Mesendoderm (in vitro differentiated cells): ENCODE data around the gene EMC6.
A peak's percentile ranks its signal among the peaks of the same experiment; 100 is the strongest.

ENCODE experiments used
- DNase-seq: peaks from one replicate; pipeline ENCODE4 v3.0.0; 2013
- H2AK5ac ChIP-seq: 2 replicates; pipeline ENCODE4 v1.6.1; 2013; ENCODE audit warnings: low read length, inconsistent platforms
- H2BK120ac ChIP-seq: 2 replicates; pipeline ENCODE4 v1.6.1; 2013; ENCODE audit warnings: low read depth, mild to moderate bottlenecking, low read length, moderate library complexity, mixed read lengths
- H2BK15ac ChIP-seq: replicated peaks from 2 replicates; pipeline ENCODE4 v1.6.1; 2013; ENCODE audit warnings: low read depth, mild to moderate bottlenecking, moderate library complexity
- H2BK5ac ChIP-seq: 2 replicates; pipeline ENCODE4 v1.6.1; 2013; ENCODE audit warnings: low read length, inconsistent platforms
- H3K18ac ChIP-seq: 2 replicates; pipeline ENCODE4 v1.6.1; 2013; ENCODE audit warnings: mild to moderate bottlenecking, low read length, mixed read lengths
- H3K23ac ChIP-seq: one replicate; pipeline ENCODE4 v1.6.1; 2013; ENCODE audit warnings: low read length
- H3K27ac ChIP-seq: 2 replicates; pipeline ENCODE4 v1.5.1; 2013; ENCODE audit warnings: low read depth, mild to moderate bottlenecking, inconsistent platforms, low read length, moderate library complexity
- H3K27me3 ChIP-seq: 2 replicates; pipeline ENCODE4 v1.6.1; 2013; ENCODE audit warnings: low read length, control low read depth, mild to moderate bottlenecking, inconsistent platforms; ENCODE audit not compliant: insufficient read depth, poor library complexity
- H3K36me3 ChIP-seq: 2 replicates; pipeline ENCODE4 v1.6.1; 2013; ENCODE audit warnings: low read length, inconsistent platforms; ENCODE audit not compliant: control insufficient read depth, insufficient read depth
- H3K4ac ChIP-seq: one replicate; pipeline ENCODE4 v1.6.1; 2013; ENCODE audit warnings: low read depth, mild to moderate bottlenecking, low read length, moderate library complexity
- H3K4me1 ChIP-seq: 2 replicates; pipeline ENCODE4 v1.6.1; 2013; ENCODE audit warnings: low read depth, low read length, inconsistent platforms; ENCODE audit not compliant: control insufficient read depth
- H3K4me2 ChIP-seq: 2 replicates; pipeline ENCODE4 v1.6.1; 2013; ENCODE audit warnings: low read length
- H3K4me3 ChIP-seq: 2 replicates; pipeline ENCODE4 v1.5.1; 2013; ENCODE audit warnings: mild to moderate bottlenecking, low read length
- H3K56ac ChIP-seq: one replicate; pipeline ENCODE4 v1.6.1; 2013; ENCODE audit warnings: low read length
- H3K79me1 ChIP-seq: 2 replicates; pipeline ENCODE4 v1.6.1; 2013; ENCODE audit warnings: low read length, inconsistent platforms
- H3K79me2 ChIP-seq: 2 replicates; pipeline ENCODE4 v1.6.1; 2013; ENCODE audit warnings: mild to moderate bottlenecking, low read length; ENCODE audit not compliant: control insufficient read depth, insufficient read depth
- H3K9ac ChIP-seq: 2 replicates; pipeline ENCODE4 v1.6.1; 2013; ENCODE audit warnings: low read length, inconsistent platforms
- H4K5ac ChIP-seq: one replicate; pipeline ENCODE4 v1.6.1; 2013; ENCODE audit warnings: low read length
- H4K8ac ChIP-seq: one replicate; pipeline ENCODE4 v1.6.1; 2013; ENCODE audit warnings: low read depth, mild to moderate bottlenecking, control low read depth, low read length, moderate library complexity
- WGBS: extraction: QIAGEN DNeasy Blood & Tissue Kit; methylation state at CpG from one replicate; pipeline ENCODE4 v1.1.7; 2013; ENCODE audit warnings: low lambda C conversion rate, missing lambda C conversion rate; ENCODE audit not compliant: insufficient coverage; ENCODE audit errors: extremely low coverage; 5-methylcytosine and 5-hydroxymethylcytosine counted together

The EMC6 gene

GRCh38 chr17:3630781-3631180 is 37.8 kb upstream of the EMC6 start:
- no peak overlapping the region for H2AK5ac ChIP-seq
- no peaks in the 10 kb centered on the region for H3K27me3 ChIP-seq
- H3K4me2 ChIP-seq: no peak overlapping the region
- H3K27ac ChIP-seq: no peak overlapping the region
- no peak overlapping the region for H4K5ac ChIP-seq
- no peak overlapping the region for H2BK120ac ChIP-seq
- no peak overlapping the region for H3K4ac ChIP-seq
- H4K8ac ChIP-seq: no peak overlapping the region
- H2BK15ac ChIP-seq: no peak overlapping the region
- H3K79me1 ChIP-seq: peaks cover 4% of the 10 kb centered on the region
- no peak overlapping the region for H3K9ac ChIP-seq
- no peak overlapping the region for H2BK5ac ChIP-seq
- H3K4me3 ChIP-seq: no peak overlapping the region
- no peak overlapping the region for H3K18ac ChIP-seq
- no peaks in the 10 kb centered on the region for H3K4me1 ChIP-seq
- no CpG with 5 or more reads among the region's 10 CpGs for WGBS
- H3K56ac ChIP-seq: no peak overlapping the region
- peaks cover 2% of the 10 kb centered on the region for H3K79me2 ChIP-seq
- no peaks in the 10 kb centered on the region for H3K36me3 ChIP-seq
- no peak overlapping the region for H3K23ac ChIP-seq
- DNase-seq: no peak

- H2BK15ac ChIP-seq: no peak overlapping the region
- DNase-seq: no peak
- no peak overlapping the region for H3K23ac ChIP-seq
- H4K8ac ChIP-seq: no peak overlapping the region
- no peaks in the 10 kb centered on the region for H3K36me3 ChIP-seq
- H3K4ac ChIP-seq: no peak overlapping the region
- H2BK120ac ChIP-seq: no peak overlapping the region
- H3K18ac ChIP-seq: no peak overlapping the region
- no peak overlapping the region for H3K4me3 ChIP-seq
- H2BK5ac ChIP-seq: no peak overlapping the region
- no peaks in the 10 kb centered on the region for H3K4me1 ChIP-seq
- H3K27me3 ChIP-seq: no peaks in the 10 kb centered on the region
- H3K27ac ChIP-seq: no peak overlapping the region
- H3K9ac ChIP-seq: no peak overlapping the region
- no peak overlapping the region for H3K4me2 ChIP-seq
- no peak overlapping the region for H3K56ac ChIP-seq
- no CpG with 5 or more reads among the region's 7 CpGs for WGBS
- H3K79me1 ChIP-seq: peaks cover 4% of the 10 kb centered on the region
- no peak overlapping the region for H4K5ac ChIP-seq
- peaks cover 2% of the 10 kb centered on the region for H3K79me2 ChIP-seq
- no peak overlapping the region for H2AK5ac ChIP-seq
Observed at GRCh38 chr17:3632287-3632686, 36.3 kb upstream of the EMC6 start.

- Histone ChIP-seq H3K56ac (peak overlapping the region; percentile 97), H3K4ac (peak overlapping the region; percentile 0), H4K8ac (no peak overlapping the region), H3K36me3 (peaks cover 2% of the 10 kb centered on the region), H3K9ac (peak overlapping the region; percentile 95), H3K79me2 (peaks cover 2% of the 10 kb centered on the region), H3K4me1 (no peaks in the 10 kb centered on the region), H2BK15ac (no peak overlapping the region), H3K27ac (peak overlapping the region; percentile 36), H3K4me2 (peak overlapping the region; percentile 43), H3K18ac (peak overlapping the region; percentile 44), H2AK5ac (no peak overlapping the region), H4K5ac (no peak overlapping the region), H3K27me3 (no peaks in the 10 kb centered on the region), H2BK5ac (no peak overlapping the region), H3K4me3 (peak overlapping the region; percentile 93), H3K23ac (no peak overlapping the region), H3K79me1 (peaks cover 4% of the 10 kb centered on the region), H2BK120ac (no peak overlapping the region)
- WGBS: no CpG with 5 or more reads among the region's 38 CpGs
- peak; percentile 53 for DNase-seq
Observed at GRCh38 chr17:3635474-3636153, 33.0 kb upstream of the EMC6 start.

GRCh38 chr17:3636154-3636907 is 32.3 kb upstream of the EMC6 start, which contains the start of the genes CTNS and SHPK:
Gene CTNS, plus strand, starts transcription at chr17:3636760. Its CDS starts 3,447 bp downstream, at chr17:3640207.
Gene SHPK, minus strand, starts transcription at chr17:3636250. Its CDS starts 31 bp downstream, at chr17:3636219.
- Histone ChIP-seq H2BK120ac (peak within 1 kb of the TSS; percentile 88), H2BK15ac (no peak within 1 kb of the TSS), H3K18ac (peak within 1 kb of the TSS; percentile 86), H3K9ac (peak within 1 kb of the TSS; percentile 95), H3K4me1 (no peaks in the 10 kb centered on the region), H3K36me3 (peaks cover 2% of the 10 kb centered on the region), H3K23ac (peak within 1 kb of the TSS; percentile 35), H4K5ac (no peak within 1 kb of the TSS), H3K27ac (peak within 1 kb of the TSS; percentile 96), H2AK5ac (no peak within 1 kb of the TSS), H3K4me3 (peak within 1 kb of the TSS; percentile 93), H3K79me2 (peaks cover 2% of the 10 kb centered on the region), H4K8ac (no peak within 1 kb of the TSS), H3K79me1 (peaks cover 4% of the 10 kb centered on the region), H3K56ac (peak within 1 kb of the TSS; percentile 97), H3K27me3 (no peaks in the 10 kb centered on the region), H2BK5ac (no peak within 1 kb of the TSS), H3K4me2 (peak within 1 kb of the TSS; percentile 80), H3K4ac (peak within 1 kb of the TSS; percentile 0)
- WGBS: no CpG with 5 or more reads among the region's 68 CpGs
- DNase-seq: peak; percentile 99

GRCh38 chr17:3636908-3637373 is 31.7 kb upstream of the EMC6 start:
- peak overlapping the region; percentile 35 for H3K23ac ChIP-seq
- H3K4me2 ChIP-seq: peak overlapping the region; percentile 80
- H3K56ac ChIP-seq: peak overlapping the region; percentile 80
- H2BK5ac ChIP-seq: no peak overlapping the region
- H2AK5ac ChIP-seq: no peak overlapping the region
- peak overlapping the region; percentile 31 for H3K4me3 ChIP-seq
- H3K4me1 ChIP-seq: no peaks in the 10 kb centered on the region
- H3K9ac ChIP-seq: peak overlapping the region; percentile 54
- no peak overlapping the region for H2BK15ac ChIP-seq
- no CpG with 5 or more reads among the region's 31 CpGs for WGBS
- H3K18ac ChIP-seq: no peak overlapping the region
- peaks cover 4% of the 10 kb centered on the region for H3K79me1 ChIP-seq
- peak; percentile 29 for DNase-seq
- H2BK120ac ChIP-seq: no peak overlapping the region
- no peaks in the 10 kb centered on the region for H3K27me3 ChIP-seq
- no peak overlapping the region for H3K4ac ChIP-seq
- H4K5ac ChIP-seq: no peak overlapping the region
- H4K8ac ChIP-seq: no peak overlapping the region
- H3K27ac ChIP-seq: peak overlapping the region; percentile 96
- H3K36me3 ChIP-seq: peaks cover 2% of the 10 kb centered on the region
- peaks cover 2% of the 10 kb centered on the region for H3K79me2 ChIP-seq
